Esophagus muscularis mucosa (tissue), 3 donors: ENCODE results near the gene MRNIP.

ENCODE experiments used
- CTCF ChIP-seq, 3 experiments: fragments of 200-600 bp in 2 of 3; fragments of 450-650 bp in 1 of 3; sonication (generic) in 2 of 3; IDR thresholded peaks; one replicate each; pipeline ENCODE4 v1.5.1; 2017 to 2019; ENCODE audit warnings: antibody characterized with exemption in 3 of 3, mild to moderate bottlenecking in 2 of 3, moderate library complexity in 1 of 3
- POLR2A ChIP-seq: fragments of 450-650 bp; IDR thresholded peaks from one replicate; pipeline ENCODE4 v1.6.1; 2017; ENCODE audit warnings: antibody characterized with exemption, moderate library complexity, mild to moderate bottlenecking, low read depth
- POLR2AphosphoS5 ChIP-seq, 2 donors: sonication (generic); formaldehyde crosslinking; IDR thresholded peaks; one replicate each; pipeline ENCODE4 v1.6.1; 2017; ENCODE audit warnings: antibody characterized with exemption in 2 of 2

DNA sequence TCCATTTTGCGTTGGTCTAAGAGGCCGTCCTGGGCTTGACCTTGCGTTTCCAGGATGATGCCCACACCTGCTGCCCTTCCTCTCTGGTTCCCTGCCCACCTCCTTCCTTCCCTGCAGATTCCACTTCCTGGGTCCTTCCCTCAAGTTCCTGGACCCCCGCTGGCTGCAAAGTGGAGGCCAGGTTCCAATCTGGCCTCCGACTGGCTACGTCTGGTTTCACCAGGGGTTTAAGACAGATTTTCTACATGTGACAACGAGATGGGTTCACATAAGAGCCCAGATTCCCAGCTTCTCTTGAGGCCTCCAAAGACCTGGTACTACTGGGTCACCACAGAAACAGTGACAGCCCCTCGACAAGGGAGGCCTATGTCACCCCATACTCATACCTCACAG, 54.1 kb downstream of the MRNIP start:
- TF ChIP-seq POLR2A (no peak), CTCF (IDR thresholded peaks at IDR 0.05) (no peak), POLR2AphosphoS5 (IDR thresholded peaks at IDR 0.05) (no peak)
